ENCODE results near the gene METTL8.

- TF ChIP-seq, protein P1, sequence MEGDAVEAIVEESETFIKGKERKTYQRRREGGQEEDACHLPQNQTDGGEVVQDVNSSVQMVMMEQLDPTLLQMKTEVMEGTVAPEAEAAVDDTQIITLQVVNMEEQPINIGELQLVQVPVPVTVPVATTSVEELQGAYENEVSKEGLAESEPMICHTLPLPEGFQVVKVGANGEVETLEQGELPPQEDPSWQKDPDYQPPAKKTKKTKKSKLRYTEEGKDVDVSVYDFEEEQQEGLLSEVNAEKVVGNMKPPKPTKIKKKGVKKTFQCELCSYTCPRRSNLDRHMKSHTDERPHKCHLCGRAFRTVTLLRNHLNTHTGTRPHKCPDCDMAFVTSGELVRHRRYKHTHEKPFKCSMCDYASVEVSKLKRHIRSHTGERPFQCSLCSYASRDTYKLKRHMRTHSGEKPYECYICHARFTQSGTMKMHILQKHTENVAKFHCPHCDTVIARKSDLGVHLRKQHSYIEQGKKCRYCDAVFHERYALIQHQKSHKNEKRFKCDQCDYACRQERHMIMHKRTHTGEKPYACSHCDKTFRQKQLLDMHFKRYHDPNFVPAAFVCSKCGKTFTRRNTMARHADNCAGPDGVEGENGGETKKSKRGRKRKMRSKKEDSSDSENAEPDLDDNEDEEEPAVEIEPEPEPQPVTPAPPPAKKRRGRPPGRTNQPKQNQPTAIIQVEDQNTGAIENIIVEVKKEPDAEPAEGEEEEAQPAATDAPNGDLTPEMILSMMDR (conservative IDR thresholded peaks at IDR 0.05) = no peak
- no peak for TF ChIP-seq ZFX (IDR thresholded peaks at IDR 0.05)
Observed at GRCh38 chr2:171452773-171453172, 19.0 kb upstream of the METTL8 start.
